ENCODE data around the gene KIF5C. TPM values are rescaled to one million over a fixed set of nuclear protein-coding genes. Genes with fewer than 3 reads are reported as not detected.

KIF5C gene
- total RNA-seq: 10 to 100 TPM in 1 of 4 donors, 1 to 10 TPM in 2, under 1 TPM in 1; 0.77 to 11.0 (median 1.9) TPM

DNA sequence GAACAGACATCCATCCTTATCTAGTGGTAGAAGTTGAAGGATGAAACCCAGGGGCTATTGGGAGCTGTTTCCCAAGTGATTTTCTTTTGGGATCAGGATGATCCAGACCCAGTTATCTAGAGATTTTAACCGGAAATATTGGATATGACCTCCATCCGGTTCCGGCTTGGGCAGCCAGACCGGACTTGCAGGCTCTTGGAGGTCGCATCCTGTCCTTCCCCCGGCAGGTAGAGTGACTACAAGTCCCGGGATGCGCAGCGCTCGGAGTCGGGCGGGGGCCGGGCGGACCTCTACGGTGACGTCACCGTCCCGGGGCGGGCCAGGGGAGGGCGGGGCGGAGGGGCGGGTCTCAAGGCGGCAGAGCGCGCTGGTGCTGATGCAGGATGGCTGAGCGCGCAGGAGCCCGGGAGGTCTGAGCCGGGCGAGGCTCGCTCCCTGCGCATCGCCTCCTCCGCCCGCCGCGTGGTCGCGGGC is at the start of gene KIF5C:
Gene KIF5C (plus strand): TSS at position 360 of the 474 bp plus-strand sequence. CDS start 391 bp downstream, outside the sequence.
- peak; percentile 74 to 76 for DNase-seq
- peaks cover 0 to 9% of the 10 kb centered on the region in 2 donors for H3K4me1 ChIP-seq
- peak within 1 kb of the TSS; percentile 15 to 44 for H3K4me3 ChIP-seq
- H3K36me3 ChIP-seq: no peaks in the 10 kb centered on the region
- no peaks in the 10 kb centered on the region for H3K9me3 ChIP-seq
- intact Hi-C loops (cut with DNase I; ENCODE audit: low total_unique reads): no loop called here
- no peak within 1 kb of the TSS for H3K27ac ChIP-seq
- TF ChIP-seq POLR2A (IDR thresholded peaks at IDR 0.05): no peak
- TF ChIP-seq, protein P1, sequence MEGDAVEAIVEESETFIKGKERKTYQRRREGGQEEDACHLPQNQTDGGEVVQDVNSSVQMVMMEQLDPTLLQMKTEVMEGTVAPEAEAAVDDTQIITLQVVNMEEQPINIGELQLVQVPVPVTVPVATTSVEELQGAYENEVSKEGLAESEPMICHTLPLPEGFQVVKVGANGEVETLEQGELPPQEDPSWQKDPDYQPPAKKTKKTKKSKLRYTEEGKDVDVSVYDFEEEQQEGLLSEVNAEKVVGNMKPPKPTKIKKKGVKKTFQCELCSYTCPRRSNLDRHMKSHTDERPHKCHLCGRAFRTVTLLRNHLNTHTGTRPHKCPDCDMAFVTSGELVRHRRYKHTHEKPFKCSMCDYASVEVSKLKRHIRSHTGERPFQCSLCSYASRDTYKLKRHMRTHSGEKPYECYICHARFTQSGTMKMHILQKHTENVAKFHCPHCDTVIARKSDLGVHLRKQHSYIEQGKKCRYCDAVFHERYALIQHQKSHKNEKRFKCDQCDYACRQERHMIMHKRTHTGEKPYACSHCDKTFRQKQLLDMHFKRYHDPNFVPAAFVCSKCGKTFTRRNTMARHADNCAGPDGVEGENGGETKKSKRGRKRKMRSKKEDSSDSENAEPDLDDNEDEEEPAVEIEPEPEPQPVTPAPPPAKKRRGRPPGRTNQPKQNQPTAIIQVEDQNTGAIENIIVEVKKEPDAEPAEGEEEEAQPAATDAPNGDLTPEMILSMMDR (IDR thresholded peaks at IDR 0.05): no peak
- peaks cover 0 to 16% of the 10 kb centered on the region in 2 donors for H3K27me3 ChIP-seq

- no peak for TF ChIP-seq POLR2A (IDR thresholded peaks at IDR 0.05)
- TF ChIP-seq, protein P1 (IDR thresholded peaks at IDR 0.05): no peak
- no peaks in the 10 kb centered on the region for H3K27me3 ChIP-seq
- intact Hi-C loops (cut with DNase I; ENCODE audit: low total_unique reads): no loop called here
Measured at GRCh38 chr2:148826791-148827190, 48.2 kb upstream of the KIF5C start.

DNA sequence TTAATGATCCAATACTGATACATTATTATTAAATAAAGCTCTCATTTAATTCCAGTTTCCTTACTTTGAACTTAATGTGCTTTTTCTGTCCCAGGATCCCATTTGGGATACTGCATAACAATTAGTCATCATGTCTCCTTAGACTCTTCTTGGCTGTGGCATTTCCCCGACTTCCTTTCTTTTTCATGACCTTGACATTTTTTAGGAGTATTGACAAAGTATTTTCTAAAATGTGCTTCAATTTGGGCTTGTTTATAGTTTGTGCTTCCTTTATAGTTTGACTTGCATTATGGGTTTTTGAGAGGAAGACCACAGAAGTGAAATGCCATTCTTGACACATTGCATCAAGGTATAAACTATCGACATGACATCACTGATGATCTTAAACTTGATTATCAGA is 46.1 kb upstream of the KIF5C start:
- Histone ChIP-seq H3K36me3 (no peaks in the 10 kb centered on the region), H3K27me3 (no peaks in the 10 kb centered on the region), H3K27ac (no peak overlapping the region), H3K9me3 (no peaks in the 10 kb centered on the region), H3K4me3 (no peak overlapping the region), H3K4me1 (no peaks in the 10 kb centered on the region)
- intact Hi-C loops (cut with DNase I; ENCODE audit: low total_unique reads): no loop called here
- no peak for TF ChIP-seq POLR2A (IDR thresholded peaks at IDR 0.05)
- TF ChIP-seq, protein P1 (IDR thresholded peaks at IDR 0.05): no peak
- DNase-seq: no peak

More at GRCh38 chr2:148826791-148827190, 48.2 kb upstream of the KIF5C start:
- no peaks in the 10 kb centered on the region for H3K36me3 ChIP-seq
- H3K9me3 ChIP-seq: no peaks in the 10 kb centered on the region
- no peak overlapping the region for H3K27ac ChIP-seq
- no peak for DNase-seq
- no peaks in the 10 kb centered on the region for H3K4me1 ChIP-seq
- no peak overlapping the region for H3K4me3 ChIP-seq

DNA sequence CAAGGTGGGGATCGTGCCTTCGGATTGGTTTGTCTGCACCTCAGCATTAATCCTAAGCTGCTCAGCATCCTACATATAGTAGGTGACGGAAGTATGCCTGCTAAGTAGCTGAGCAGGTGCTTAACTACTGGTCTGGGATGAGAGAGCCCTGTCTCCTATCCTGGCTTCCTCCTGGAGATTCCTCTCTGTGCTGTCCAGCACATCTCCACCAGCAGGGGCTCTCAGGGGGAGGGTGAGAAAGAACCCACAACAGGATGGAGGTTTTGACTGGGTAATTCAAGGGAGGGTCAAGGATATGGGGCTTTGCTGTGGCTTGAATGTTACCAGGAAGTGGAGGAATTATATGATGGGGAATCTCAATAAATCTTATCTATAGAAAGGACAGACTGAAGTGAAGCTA is 45.4 kb upstream of the KIF5C start:
- H3K4me3 ChIP-seq: no peak overlapping the region
- no peaks in the 10 kb centered on the region for H3K4me1 ChIP-seq
- no peaks in the 10 kb centered on the region for H3K27me3 ChIP-seq
- no peak for DNase-seq
- no peak for TF ChIP-seq POLR2A (IDR thresholded peaks at IDR 0.05)
- TF ChIP-seq, protein P1 (IDR thresholded peaks at IDR 0.05): no peak
- H3K36me3 ChIP-seq: no peaks in the 10 kb centered on the region
- intact Hi-C loops (cut with DNase I; ENCODE audit: low total_unique reads): no loop called here
- no peak overlapping the region for H3K27ac ChIP-seq
- no peaks in the 10 kb centered on the region for H3K9me3 ChIP-seq

DNA sequence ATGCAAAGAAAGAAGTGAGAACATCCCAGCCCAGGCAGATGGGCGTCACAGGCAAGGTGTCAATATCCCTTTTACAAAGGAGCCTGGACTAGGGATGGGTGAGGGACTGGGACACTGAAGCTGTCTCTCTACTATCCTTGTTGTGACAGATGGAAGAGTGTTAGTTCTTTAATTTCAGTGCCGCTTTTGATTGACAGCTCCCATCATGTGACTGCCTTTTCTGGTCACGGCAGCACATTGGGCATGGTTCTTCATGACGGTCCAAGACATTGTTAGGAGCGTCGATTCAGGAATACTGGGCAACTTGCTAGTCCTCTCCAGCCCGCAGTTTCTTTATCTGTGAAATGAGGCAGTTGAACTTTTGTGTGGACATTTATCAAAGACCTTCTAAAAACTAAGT is 42.4 kb upstream of the KIF5C start:
- Histone ChIP-seq H3K9me3 (no peaks in the 10 kb centered on the region), H3K4me1 (no peaks in the 10 kb centered on the region), H3K4me3 (no peak overlapping the region), H3K27ac (no peak overlapping the region), H3K36me3 (no peaks in the 10 kb centered on the region), H3K27me3 (no peaks in the 10 kb centered on the region)
- no peak for TF ChIP-seq POLR2A (IDR thresholded peaks at IDR 0.05)
- TF ChIP-seq, protein P1 (IDR thresholded peaks at IDR 0.05): no peak
- DNase-seq: no peak
- intact Hi-C loops (cut with DNase I; ENCODE audit: low total_unique reads): no loop called here
